ENCODE measurements around the gene QSOX1.

The QSOX1 gene

GRCh38 chr1:180163041-180163440 is 8.4 kb downstream of the QSOX1 start:
- no peak for TF ChIP-seq CTCF (IDR thresholded peaks at IDR 0.05; ENCODE audit: borderline replicate concordance, control extremely low read depth, extremely low read depth, insufficient read depth, missing control alignments)
- DNase-seq (ENCODE audit: low spot score): no peak
- in situ Hi-C loops (cut with MboI; ENCODE audit: low sequenced_read_pairs, unreplicated experiment): loop anchor here (10.0 kb wide), 1 partner anchor 298 kb away; no protein-coding TSS in a partner anchor

- in situ Hi-C loops (cut with MboI; ENCODE audit: low sequenced_read_pairs, unreplicated experiment): loop anchor here (10.0 kb wide), 1 partner anchor 300 kb away; no protein-coding TSS in a partner anchor
- TF ChIP-seq CTCF (IDR thresholded peaks at IDR 0.05; ENCODE audit: borderline replicate concordance, control extremely low read depth, extremely low read depth, insufficient read depth, missing control alignments): no peak
- no peak for DNase-seq (ENCODE audit: low spot score)
Observed at GRCh38 chr1:180165096-180165495, 10.4 kb downstream of the QSOX1 start.

GRCh38 chr1:180165509-180166435 is 11.1 kb downstream of the QSOX1 start:
- in situ Hi-C loops (cut with MboI; ENCODE audit: low sequenced_read_pairs, unreplicated experiment): loop anchor here (10.0 kb wide), 1 partner anchor 301 kb away; no protein-coding TSS in a partner anchor
- DNase-seq (ENCODE audit: low spot score): no peak
- no peak for TF ChIP-seq CTCF (IDR thresholded peaks at IDR 0.05; ENCODE audit: borderline replicate concordance, control extremely low read depth, extremely low read depth, insufficient read depth, missing control alignments)

GRCh38 chr1:180166436-180166800 is 11.7 kb downstream of the QSOX1 start:
- DNase-seq (ENCODE audit: low spot score): no peak
- in situ Hi-C loops (cut with MboI; ENCODE audit: low sequenced_read_pairs, unreplicated experiment): loop anchor here (10.0 kb wide), 1 partner anchor 302 kb away; no protein-coding TSS in a partner anchor
- no peak for TF ChIP-seq CTCF (IDR thresholded peaks at IDR 0.05; ENCODE audit: borderline replicate concordance, control extremely low read depth, extremely low read depth, insufficient read depth, missing control alignments)

- in situ Hi-C loops (cut with MboI; ENCODE audit: low sequenced_read_pairs, unreplicated experiment): loop anchor here (10.0 kb wide), 1 partner anchor 302 kb away; no protein-coding TSS in a partner anchor
- TF ChIP-seq CTCF (IDR thresholded peaks at IDR 0.05; ENCODE audit: borderline replicate concordance, control extremely low read depth, extremely low read depth, insufficient read depth, missing control alignments): no peak
Observed at GRCh38 chr1:180167021-180167701, 12.5 kb downstream of the QSOX1 start.

GRCh38 chr1:180167721-180168467 is 13.2 kb downstream of the QSOX1 start:
- in situ Hi-C loops (cut with MboI; ENCODE audit: low sequenced_read_pairs, unreplicated experiment): loop anchor here (10.0 kb wide), 1 partner anchor 303 kb away; no protein-coding TSS in a partner anchor
- DNase-seq (ENCODE audit: low spot score): no peak
- no peak for TF ChIP-seq CTCF (IDR thresholded peaks at IDR 0.05; ENCODE audit: borderline replicate concordance, control extremely low read depth, extremely low read depth, insufficient read depth, missing control alignments)

More at GRCh38 chr1:180167021-180167701, 12.5 kb downstream of the QSOX1 start:
- DNase-seq (ENCODE audit: low spot score): no peak
